Measurements from ENCODE around the gene SLC2A4RG. TPM values are rescaled to one million over a fixed set of nuclear protein-coding genes. Genes with fewer than 3 reads are reported as not detected.
A peak's percentile ranks its signal among the peaks of the same experiment; 100 is the strongest.

The SLC2A4RG gene
- total and polyA plus RNA-seq, 10 donors = 27.5 to 107 (median 64.3) TPM

- Histone ChIP-seq H3K36me3 (peaks cover 0 to 79% (median 38%) of the 10 kb centered on the region in 6 donors), H3K27ac (peak overlapping the region in 7 of 8 donors; percentile 27 to 95 (median 90)), H3K27me3 (replicated peaks in 1 of 7) (no peaks in the 10 kb centered on the region), H3K4me1 (peaks cover 26 to 87% (median 62%) of the 10 kb centered on the region in 6 donors), H3K4me3 (peak overlapping the region in 1 of 8 donors; percentile 92), H3K9me3 (no peaks in the 10 kb centered on the region)
- intact Hi-C loops (cut with DNase I; ENCODE audit: low total_unique reads) = loop anchor here (10.0 kb wide), 1 partner anchor 159 kb away; the partner anchor contains the start of genes ABHD16B and TPD52L2
- DNase-seq = no peak
- TF ChIP-seq CTCF (IDR thresholded peaks at IDR 0.05 in 8 of 11, conservative IDR thresholded peaks at IDR 0.05 in 3 of 11) (no peak), POLR2AphosphoS5 (IDR thresholded peaks at IDR 0.05) (no peak), POLR2A (IDR thresholded peaks at IDR 0.05) (no peak)
- WGBS, 5 donors = 87 to 92% (median 91%) methylated on average over 7 to 8 of the region's 8 CpGs
These were observed 34.1 kb upstream of the SLC2A4RG start for GRCh38 chr20:63705232-63706026.

- peak overlapping the region; percentile 83 to 95 (median 90) for H3K27ac ChIP-seq
- H3K4me3 ChIP-seq = peak overlapping the region in 7 of 8 donors; percentile 75 to 98 (median 89)
- 70 to 88% (median 75%) methylated on average over 12 of the region's 12 CpGs for WGBS, 5 donors
- intact Hi-C loops (cut with DNase I; ENCODE audit: low total_unique reads) = loop anchor here (10.0 kb wide), 1 partner anchor 159 kb away; the partner anchor contains the start of genes ABHD16B and TPD52L2
- H3K36me3 ChIP-seq = peaks cover 0 to 79% (median 43%) of the 10 kb centered on the region in 6 donors
- TF ChIP-seq POLR2A (IDR thresholded peaks at IDR 0.05) (no peak), POLR2AphosphoS5 (IDR thresholded peaks at IDR 0.05) (peak in 2 of 3 donors; percentile 20 to 38), CTCF (IDR thresholded peaks at IDR 0.05 in 8 of 11, conservative IDR thresholded peaks at IDR 0.05 in 3 of 11) (no peak)
- no peaks in the 10 kb centered on the region for H3K27me3 ChIP-seq (replicated peaks in 1 of 7)
- H3K4me1 ChIP-seq = peaks cover 27 to 87% (median 63%) of the 10 kb centered on the region in 6 donors
- DNase-seq = peak; percentile 78
- no peaks in the 10 kb centered on the region for H3K9me3 ChIP-seq
These were observed 33.4 kb upstream of the SLC2A4RG start for GRCh38 chr20:63706027-63706695.

GRCh38 chr20:63706852-63707557 lies 32.6 kb upstream of the SLC2A4RG start:
- Histone ChIP-seq H3K36me3 (peaks cover 0 to 80% (median 49%) of the 10 kb centered on the region in 6 donors), H3K27ac (peak overlapping the region; percentile 83 to 95 (median 90)), H3K4me3 (peak overlapping the region; percentile 75 to 98 (median 90)), H3K4me1 (peaks cover 27 to 87% (median 68%) of the 10 kb centered on the region in 6 donors), H3K27me3 (replicated peaks in 1 of 7) (no peaks in the 10 kb centered on the region), H3K9me3 (peaks cover 0 to 1% (median 0%) of the 10 kb centered on the region in 8 donors)
- 3 to 16% (median 4%) methylated on average over 17 to 56 of the region's 56 CpGs for WGBS, 5 donors
- DNase-seq = peak; percentile 91
- intact Hi-C loops (cut with DNase I; ENCODE audit: low total_unique reads) = loop anchor here (10.0 kb wide), 1 partner anchor 158 kb away; the partner anchor contains the start of genes ABHD16B and TPD52L2
- TF ChIP-seq CTCF (IDR thresholded peaks at IDR 0.05 in 8 of 11, conservative IDR thresholded peaks at IDR 0.05 in 3 of 11) (peak in 9 of 11 experiments; percentile 11 to 52 (median 35)), POLR2A (IDR thresholded peaks at IDR 0.05) (no peak)

Data from spleen (tissue), 11 donors.